GM21447 (cell line): ENCODE data around the gene HSPA12B.

Experiments
- ATAC-seq: cut with Tn5 transposase; IDR thresholded peaks from one replicate; pipeline ENCODE4 v1.9.1; 2021; ENCODE audit not compliant: unreplicated experiment

The HSPA12B gene

DNA sequence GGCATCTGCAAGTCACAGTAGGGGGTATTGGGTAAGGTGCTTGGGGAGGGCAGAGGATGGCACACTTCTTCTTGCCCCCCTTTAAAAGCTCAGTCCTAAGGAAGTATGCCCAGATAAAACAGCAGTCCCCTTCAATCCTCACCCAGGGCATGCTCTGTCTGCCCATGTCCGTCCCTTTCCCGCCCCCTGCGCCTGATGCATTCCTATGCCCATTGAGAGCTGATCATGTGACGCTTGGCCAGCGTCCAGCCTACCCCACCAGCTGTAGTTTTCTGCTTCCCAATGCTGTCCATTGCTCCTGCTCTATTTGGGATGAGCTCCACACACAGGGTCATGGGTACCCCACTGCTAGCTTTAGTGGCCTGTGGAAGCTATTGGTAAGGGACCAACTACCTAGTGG lies 28.4 kb upstream of the HSPA12B start:
- no peak for ATAC-seq

DNA sequence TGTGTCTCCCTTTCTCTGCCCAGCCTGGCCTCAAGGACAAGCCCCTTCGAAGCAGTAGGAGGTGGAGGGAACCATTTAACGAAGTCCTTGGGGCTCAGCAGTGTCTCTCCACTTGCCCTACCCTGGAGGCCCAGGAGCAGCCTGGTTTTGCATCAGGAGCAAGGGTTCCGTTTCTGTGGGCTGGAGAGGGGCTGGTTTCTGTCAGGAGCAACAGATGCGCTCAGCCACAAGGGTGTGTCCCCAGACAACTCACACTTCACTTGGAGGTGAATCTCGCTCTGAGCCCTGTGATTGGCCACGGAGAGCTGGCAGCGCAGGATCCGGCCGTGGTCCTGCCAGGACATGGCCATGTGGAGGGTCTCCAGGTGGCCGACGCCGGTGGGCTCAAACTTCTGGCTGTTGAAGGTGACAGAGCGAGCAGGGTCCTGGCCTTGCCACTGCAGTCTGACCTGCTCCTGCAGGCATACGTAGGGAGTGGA lies 27.0 kb upstream of the HSPA12B start:
- no peak for ATAC-seq

DNA sequence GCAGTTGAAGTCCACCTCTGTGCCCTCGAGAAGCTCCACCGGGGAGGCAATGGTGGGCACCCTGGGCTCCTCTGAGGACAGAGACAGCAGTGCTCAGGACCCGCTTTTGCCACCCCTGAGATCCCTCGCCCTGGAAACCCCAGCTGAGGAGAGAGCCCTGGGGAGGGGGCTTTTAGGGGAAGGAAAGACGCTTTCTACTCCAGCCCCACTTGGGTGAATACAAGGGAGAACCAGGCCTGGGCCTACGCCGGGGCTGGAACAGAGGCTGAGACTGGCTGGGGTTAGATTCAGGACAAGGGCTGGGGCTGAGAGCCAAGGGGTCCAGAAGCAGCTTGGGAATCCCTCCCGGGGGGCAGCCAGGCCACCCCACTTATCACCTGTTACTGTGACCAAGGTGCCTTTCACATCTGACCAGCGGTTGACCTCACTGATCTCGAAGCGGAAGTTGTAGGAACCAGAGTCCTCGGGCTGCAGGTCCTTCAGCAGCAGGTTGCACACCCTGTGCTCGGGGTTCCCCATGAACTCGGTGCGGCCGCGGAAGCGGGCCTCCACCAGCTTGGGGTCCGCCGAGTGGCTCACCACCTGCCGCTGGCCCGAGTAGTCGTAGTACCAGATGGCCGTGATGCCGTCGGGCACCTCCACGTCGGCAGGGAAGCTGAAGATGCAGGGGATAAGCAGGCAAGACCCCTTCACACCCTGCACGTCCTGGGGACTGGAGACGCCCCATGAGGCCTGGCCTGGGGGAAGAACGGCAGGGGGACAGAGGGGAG lies 26.3 kb upstream of the HSPA12B start:
- ATAC-seq, result no peak

DNA sequence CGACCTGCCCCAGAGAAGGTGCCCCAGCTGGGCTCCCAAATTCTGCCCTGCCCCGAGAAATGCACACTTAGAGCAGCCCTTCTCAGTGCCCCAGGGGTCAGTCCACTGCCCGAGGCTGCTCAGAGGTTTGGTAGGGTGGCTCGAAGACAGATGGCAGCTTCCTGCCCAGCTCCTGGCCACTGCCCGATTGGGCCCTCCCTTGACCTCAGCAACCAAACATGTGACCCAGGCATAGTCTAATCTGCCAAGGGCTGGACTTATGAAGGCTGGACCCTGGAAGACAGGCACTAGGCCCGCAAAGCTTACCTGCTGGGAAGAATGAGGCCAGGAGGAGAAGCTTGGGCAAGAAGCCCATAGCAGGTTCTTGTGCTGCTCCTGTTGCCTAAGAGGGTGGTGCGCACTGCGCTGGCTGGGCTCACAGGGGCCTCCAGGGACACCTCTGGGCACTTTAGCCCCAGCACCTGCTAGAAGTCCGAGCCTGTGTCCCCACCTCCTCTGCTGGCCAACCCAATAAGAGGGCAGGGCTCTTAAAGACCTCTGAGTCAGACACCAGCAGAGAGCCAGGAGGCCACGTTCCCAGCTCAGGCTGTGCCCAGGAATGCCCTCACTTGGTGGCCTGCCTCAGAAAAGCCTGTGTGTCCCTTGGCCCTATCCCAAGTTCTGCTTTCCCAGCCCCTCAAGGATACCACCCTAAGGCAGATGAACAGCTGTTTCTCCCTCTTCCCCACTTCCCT lies 25.5 kb upstream of the HSPA12B start:
- no peak for ATAC-seq

DNA sequence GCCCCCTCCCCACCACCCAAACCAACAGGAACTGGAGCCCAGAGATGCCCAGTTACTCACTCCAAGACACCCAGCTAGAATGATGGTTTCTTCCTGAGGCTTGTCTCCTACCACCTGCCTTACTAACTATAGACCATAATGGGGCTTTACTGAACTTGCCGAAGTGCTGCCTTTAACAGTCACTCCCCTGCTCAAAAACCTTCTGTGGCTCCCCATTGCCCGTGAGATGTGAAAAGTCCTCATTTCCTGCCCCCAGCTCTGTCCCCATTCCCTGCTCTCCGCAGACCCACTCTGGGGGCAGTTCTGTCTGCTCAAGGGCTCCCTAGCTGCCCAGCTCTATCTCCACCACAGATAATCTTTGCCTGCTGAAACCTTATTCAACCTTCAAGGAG lies 25.0 kb upstream of the HSPA12B start:
- no peak for ATAC-seq

DNA sequence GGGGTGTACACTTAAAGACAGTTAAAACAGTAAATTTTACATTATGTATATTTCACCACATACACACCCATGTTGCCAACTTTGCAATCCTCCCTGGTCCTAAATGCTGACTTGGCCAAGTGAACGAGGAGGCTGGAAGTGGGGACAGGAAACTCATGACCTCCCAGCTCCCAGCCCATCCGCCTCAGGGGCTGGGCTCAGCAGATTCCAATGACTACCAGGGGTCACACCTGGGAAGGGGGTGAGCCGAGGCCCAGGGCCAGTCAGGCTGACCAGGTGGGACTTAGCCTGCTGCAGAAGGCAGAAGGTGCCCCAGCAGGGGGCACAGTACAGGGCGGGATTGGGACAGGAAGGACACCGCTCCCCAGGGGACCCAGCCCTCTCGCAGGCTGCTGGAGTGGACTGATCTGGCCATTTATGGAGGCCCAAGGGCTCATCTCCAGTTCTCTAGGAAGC lies 22.4 kb upstream of the HSPA12B start:
- no peak for ATAC-seq

DNA sequence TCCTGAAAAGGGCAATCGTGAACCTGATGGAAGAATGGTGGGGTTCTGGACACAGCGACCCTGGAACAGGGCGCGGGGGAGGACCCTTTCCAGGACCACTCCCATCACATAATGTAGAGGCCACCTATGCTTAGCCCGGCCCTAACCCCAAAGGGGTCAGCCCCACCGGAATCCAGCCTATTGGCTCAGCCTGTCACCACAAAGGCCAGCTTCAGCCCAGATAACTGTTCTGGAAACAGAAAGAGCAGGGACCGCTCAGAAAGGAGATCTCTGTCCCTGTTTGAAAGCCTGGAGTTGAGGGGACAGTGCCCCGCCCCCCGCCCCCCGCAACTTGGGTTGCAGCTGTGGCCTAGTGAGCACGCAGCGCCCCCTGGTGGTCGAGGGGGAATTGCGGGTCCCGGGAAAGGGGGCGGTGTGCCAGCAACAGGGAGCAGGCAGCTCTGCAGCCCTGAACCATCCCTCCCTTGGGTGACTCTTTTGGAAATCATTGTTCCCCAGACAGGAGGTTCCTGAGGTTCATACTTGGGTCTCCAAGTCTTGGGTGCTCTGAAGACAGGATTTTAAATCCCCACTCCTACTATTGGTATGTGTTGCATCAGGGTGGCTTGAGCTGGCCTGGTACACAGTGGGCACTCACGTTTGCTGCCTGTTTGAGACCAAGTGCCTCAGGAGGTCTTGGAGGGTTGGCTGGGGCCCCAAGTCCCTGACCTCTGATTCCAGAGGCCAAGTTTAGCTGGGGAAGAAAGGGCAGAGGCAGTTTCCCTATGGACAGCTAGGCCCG lies 21.6 kb upstream of the HSPA12B start:
- no peak for ATAC-seq

DNA sequence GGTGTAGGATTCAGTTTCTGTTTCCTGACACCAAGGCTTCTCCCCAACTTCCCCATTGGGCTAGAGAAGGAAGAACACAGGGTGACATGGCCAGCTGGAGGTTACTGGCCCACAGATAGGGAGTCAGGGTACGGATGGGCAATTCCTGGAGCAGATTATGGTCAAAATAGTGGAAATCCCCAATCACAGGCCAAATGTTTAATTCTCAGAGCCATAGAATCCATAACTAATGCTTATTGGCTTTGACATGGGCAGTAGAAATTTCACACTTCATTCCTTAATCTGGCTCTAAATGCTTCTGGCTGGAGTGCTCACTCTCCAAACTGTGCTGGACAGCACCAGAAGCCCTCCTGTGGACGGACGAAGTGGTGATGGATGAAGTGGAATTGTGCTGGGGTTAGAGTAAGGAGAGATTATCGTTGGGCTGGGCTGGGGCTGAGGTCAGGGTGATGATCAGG lies 21.0 kb upstream of the HSPA12B start:
- no peak for ATAC-seq

DNA sequence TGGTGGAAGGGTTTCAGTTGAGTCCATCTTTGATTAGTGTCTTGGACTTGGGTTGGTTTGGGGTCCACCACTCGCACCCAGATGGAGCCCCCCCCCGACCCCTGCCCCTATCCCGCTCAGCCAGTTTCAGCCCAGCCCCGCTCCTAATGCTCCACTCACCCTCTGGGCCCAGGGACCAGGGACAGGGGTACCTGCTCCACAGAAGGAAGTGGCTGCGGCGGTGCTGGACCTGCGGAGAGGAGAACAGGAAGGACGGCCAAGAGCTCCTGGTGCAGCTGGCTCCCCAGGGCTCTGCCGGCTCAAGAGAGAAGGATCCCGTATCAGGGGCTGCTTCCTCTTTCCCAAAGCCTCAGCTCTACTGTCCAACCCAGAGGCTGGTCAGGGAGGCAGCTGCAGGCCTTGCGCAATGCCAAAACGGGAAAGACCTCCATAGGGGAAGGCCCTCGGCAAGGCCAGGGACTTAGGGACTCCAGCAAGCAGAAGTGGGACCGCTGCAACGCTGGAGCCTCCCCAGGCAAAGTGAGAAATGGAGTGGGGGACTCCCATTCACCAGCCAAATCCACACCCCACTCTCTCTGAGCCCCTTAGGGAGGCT lies 20.1 kb upstream of the HSPA12B start, which contains the start of gene SIGLEC1:
SIGLEC1 (minus strand) TSS at position 322 of the 595 bp plus-strand sequence. CDS start 5,472 bp downstream, outside the sequence.
- ATAC-seq, result no peak

DNA sequence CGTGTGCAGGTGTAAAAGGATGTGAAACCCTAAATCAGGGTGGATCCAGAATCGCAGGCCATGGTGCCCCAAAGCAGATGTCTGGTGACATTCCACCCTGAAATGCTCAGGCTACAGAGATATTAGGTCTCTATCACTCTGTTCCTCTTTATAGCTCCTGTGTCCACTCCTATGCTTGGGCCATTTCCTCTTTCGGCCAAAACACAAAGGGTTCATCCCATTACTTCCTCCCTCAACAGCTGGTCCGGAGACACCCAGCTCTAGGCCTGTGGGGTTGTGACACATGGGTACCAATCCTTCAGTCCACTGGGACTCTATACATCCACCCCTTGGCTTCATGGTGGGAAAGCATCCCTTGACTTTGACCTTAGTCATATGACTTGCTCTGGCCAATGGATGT lies 18.4 kb upstream of the HSPA12B start:
- no peak for ATAC-seq

DNA sequence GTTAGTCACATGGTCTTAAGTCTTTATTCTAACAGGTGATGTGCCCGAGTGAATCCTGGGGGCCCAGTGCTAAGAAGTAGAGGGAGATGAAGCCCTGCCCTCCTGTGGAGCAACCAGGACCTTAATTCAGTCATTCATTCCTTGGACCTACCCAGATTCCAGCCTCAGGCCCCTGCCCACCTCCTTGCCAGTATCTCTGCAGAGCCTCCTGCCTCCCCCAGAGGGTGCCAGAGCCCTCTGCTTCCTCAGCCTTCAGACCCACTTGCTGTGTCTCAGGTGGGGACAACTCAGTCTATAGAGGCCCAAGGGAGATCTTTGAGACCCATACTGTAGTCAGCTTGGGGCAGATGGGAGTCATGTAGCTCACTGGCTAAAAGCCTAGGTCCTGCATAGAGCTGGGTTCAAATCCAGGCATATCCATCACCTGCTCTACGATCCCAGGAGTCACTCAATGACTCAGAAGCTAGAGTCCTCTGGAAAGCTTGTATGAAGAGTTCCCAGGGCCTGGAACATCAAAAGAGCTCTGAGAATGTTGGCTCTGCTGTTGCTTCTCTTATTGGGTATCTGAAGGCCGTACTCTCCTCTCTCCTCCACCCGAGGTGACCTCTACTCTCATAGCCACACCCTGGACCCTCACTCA lies 16.2 kb upstream of the HSPA12B start:
- peak; percentile 58 for ATAC-seq

DNA sequence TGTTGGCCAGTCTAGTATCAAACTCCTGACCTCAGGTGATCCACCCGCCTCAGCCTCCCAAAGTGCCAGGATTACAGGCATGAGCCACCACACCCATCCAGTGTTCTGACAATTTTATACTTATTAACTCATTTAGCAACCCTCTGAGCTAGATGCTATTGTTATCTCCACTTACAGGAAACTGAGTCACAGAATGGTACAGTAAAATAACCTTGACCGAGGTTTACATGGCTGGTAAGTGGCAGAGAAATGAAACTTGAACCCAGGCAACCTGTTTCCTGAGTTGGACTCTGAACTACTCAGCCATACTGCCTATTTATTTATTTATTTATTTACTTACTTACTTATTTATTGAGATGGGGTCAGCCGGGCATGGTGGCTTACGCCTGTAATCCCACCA lies 13.4 kb upstream of the HSPA12B start:
- ATAC-seq, result no peak

DNA sequence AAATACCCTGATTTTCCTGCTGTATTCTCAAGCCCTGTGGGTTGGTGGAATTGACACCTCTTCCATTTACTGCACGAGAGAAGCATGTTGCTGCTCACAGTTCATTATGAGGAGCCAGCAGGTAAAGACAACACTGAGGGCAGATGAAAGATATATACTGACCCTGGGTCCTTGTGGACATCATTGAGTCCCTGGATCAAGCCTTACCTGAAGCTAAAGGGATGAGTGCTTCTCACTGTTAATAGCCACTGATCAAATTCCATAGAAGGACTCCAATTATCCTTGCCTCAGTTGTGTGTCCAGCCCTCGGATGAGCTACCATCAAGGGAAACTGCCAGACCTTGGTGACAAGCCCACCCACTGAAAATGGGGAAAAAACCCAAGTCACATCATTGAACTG lies 12.4 kb upstream of the HSPA12B start:
- ATAC-seq, result no peak

DNA sequence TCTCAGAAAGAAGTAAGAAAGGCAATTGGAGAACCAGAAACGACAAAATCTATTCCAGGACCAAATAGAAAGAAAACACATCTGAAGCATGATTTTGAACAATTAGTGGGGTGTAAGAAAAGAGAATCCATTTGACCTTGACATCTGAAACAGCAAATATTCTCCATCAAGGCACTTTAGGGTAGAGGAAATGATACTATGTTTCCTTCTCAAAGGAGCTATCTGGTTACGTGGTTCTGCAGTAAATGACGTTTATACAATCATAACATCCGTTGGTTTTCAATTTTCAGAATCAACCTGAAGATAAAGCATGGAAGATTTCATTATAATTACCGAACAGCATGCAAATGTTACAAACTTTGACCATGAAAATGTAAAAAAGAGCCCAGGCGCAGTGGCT lies 11.9 kb upstream of the HSPA12B start:
- no peak for ATAC-seq

DNA sequence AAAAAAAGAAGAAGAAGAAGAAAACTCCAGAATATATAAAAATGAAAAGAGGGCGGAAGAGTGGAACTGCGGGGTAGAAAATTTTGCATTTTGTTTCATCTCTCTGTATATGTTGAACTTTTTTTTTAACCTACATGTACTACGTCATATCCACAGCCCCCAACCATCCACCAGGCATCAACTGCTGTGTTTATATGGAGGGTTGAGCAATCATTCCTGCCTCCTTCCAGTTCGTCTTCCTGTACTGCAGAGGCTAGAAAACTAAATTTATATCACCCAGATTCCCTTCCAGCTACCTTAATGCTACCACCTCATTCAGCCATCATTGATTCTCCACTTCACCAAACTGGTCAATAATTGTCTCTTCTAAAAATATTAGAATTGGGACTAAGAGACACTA lies 10.6 kb upstream of the HSPA12B start:
- no peak for ATAC-seq

DNA sequence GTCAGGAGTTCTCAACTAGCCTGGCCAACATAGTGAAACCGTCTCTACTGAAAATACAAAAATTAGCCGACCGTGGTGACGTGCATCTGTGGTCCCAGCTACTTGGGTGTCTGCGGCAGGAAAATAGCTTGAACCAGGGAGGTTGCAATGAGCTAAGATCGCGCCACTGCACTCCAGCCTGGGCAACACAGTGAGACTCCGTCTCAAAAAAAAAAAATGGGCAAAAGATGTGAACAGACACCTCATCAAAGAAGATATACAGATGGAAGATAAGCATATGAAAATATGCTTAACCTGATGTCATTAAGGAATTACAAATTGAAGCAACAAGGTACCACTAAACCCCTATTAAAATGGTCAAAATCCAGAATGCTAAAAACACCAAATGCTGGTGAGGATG lies 9.2 kb upstream of the HSPA12B start:
- ATAC-seq, result no peak

DNA sequence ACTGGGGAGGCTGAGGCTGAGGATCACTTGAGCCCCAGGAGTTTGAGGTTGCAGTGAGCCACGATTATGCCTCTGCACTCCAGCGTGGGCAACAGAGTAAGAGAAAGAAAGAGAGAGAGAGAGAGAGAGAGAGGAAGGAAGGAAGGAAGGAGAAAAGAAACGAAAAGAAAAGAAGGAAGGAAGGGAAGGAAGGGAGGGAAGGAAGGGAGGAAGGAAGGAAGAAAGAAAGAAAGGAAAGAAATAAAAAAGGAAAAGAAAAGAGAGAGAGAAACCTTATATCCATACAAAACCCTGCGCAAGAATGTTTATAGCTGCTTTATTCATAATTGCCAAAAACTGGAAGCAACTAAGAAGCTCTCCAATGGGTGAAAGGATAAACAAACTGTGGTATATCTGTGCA lies 8.1 kb upstream of the HSPA12B start:
- ATAC-seq, result no peak

DNA sequence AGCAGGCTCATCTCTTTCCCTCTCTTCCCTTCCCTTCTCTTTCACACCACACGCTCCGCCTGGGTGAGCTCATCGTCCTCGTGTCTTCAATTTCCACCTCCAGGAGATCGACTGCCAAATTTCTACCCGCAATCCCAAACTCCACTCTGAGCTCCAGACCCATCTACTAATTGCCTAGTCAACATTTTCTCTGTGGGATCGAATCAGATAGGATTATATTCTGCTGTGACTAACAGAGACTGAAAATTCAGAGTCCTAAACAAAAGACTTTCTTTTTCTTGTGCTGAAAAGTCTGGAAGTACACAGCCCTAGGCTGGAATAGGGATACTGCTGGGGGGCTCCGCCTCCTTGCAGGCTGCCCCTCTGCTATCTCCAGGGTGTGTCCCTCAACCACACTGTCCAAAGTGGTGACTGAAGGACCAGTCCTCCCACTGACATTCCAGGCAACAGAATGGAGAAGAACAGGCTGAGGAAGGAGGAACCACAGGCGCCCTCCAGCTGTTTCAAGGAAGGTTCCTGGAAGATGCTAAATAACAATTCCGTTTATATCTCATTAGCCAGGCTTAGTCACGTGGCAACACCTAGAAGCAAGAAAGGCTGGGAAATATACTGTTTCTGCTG lies 5.0 kb upstream of the HSPA12B start:
- no peak for ATAC-seq

DNA sequence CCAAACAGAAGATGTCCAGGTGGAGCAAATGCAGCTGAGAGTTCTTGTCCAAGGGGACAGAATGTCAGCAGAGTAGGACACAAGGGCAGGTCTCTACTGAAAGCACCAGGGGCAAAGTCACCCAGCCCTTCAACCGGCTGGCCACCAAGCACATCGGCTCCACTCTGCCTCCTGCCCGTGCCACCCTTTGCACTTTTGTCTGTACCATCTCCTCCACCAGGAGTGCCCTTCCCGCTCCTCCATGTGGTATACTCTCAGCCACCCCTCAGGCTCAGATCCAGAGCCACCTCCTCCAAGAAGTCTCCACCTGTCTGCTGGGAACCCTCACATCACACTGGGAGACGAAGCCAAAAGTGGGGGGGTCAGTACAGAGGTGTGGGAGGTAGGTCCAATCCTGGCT lies 4.1 kb upstream of the HSPA12B start:
- ATAC-seq, result no peak

DNA sequence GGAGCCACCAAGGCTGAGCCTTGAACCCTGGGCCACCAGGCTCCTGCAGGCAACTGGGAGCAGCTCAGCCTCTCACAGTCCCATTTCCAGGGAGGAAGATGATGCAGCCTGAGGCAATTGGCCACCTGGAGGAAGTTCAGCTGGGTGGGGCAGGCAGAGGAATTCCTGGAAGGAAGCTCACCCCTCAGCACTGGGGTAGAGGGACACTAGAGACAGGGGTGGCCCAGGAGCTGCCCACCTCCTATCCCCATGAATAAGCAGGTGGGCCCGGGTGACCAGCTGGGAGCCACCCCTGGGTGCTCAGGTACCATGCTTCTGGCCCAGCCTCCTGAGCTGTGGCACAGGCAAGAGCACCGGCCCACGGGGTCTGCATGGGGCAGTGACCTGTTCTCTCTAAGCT lies 3.6 kb upstream of the HSPA12B start:
- ATAC-seq, result no peak
